SK-N-SH (cell line): Measurements from ENCODE around the gene MLX. TPM values are rescaled to one million over a fixed set of nuclear protein-coding genes. Genes with fewer than 3 reads are reported as not detected.

Experiments
- CTCF ChIA-PET: fragments of 300-600, 350-600 bp; formaldehyde crosslinking; extraction: SDS; loops from one replicate; lab custom pipeline; 2021; lab: Yijun Ruan, JAX
- POLR2A ChIA-PET: fragments of 350-600 bp; sonication (Branson Sonifier 250); formaldehyde crosslinking; extraction: SDS; loops from one replicate; lab custom pipeline; 2020; ENCODE audit warnings: antibody characterized with exemption, inconsistent platforms; lab: Yijun Ruan, JAX
- DNase-seq: peaks from one replicate; pipeline ENCODE4 v3.0.0; 2012
- H2AFZ ChIP-seq: fragments of 200-600 bp; sonication (generic); 2 replicates; pipeline ENCODE4 v1.8.1; 2016; ENCODE audit warnings: antibody characterized with exemption, mild to moderate bottlenecking, low read depth
- H3F3A ChIP-seq: fragments of 200-600 bp; sonication (generic); replicated peaks from 2 replicates; pipeline ENCODE3; 2016; ENCODE audit warnings: antibody characterized with exemption, mild to moderate bottlenecking; ENCODE audit not compliant: insufficient read depth
- H3K27ac ChIP-seq, 2 experiments: fragments of 200-500 bp in 1 of 2; fragments of 200-600 bp in 1 of 2; sonication (Bioruptor generic) in 1 of 2; sonication (generic), shearing (Covaris generic) in 1 of 2; 2 replicates each; pipeline versions ENCODE4 v1.5.1 to v1.6.1; 2014 to 2016; ENCODE audit warnings: low read depth in 2 of 2, inconsistent platforms in 1 of 2, low read length in 1 of 2, mild to moderate bottlenecking in 1 of 2, mixed read lengths in 1 of 2
- H3K27me3 ChIP-seq: fragments of 200-600 bp; sonication (generic), shearing (Covaris generic); 2 replicates; pipeline ENCODE4 v1.6.1; 2016; ENCODE audit warnings: mixed run types; ENCODE audit not compliant: insufficient read depth
- H3K36me3 ChIP-seq, 2 experiments: fragments of 200-500 bp in 1 of 2; fragments of 200-600 bp in 1 of 2; sonication (Bioruptor generic) in 1 of 2; sonication (generic) in 1 of 2; replicated peaks in 1 of 2; 2 replicates each; pipeline versions ENCODE3 to v1.5.1; 2014 to 2016; ENCODE audit warnings: low read length in 1 of 2, mild to moderate bottlenecking in 1 of 2; ENCODE audit not compliant: insufficient read depth in 2 of 2, control insufficient read depth in 1 of 2
- H3K4me1 ChIP-seq, 2 experiments: fragments of 200-500 bp in 1 of 2; fragments of 200-600 bp in 1 of 2; sonication (Bioruptor generic) in 1 of 2; sonication (generic), shearing (Covaris generic) in 1 of 2; 2 replicates each; pipeline versions ENCODE4 v1.5.1 to v1.6.1; 2014 to 2016; ENCODE audit warnings: low read depth in 1 of 2, low read length in 1 of 2, mixed run types in 1 of 2; ENCODE audit not compliant: insufficient read depth in 2 of 2, control insufficient read depth in 1 of 2
- H3K4me2 ChIP-seq: fragments of 200-600 bp; sonication (generic), shearing (Covaris generic); 2 replicates; pipeline ENCODE4 v1.6.1; 2017; ENCODE audit warnings: mixed run types
- H3K4me3 ChIP-seq, 2 experiments: fragments of 200-500 bp in 1 of 2; fragments of 200-600 bp in 1 of 2; sonication (Bioruptor generic) in 1 of 2; sonication (generic), shearing (Covaris generic) in 1 of 2; 2 replicates each; pipeline versions ENCODE4 v1.5.1 to v1.8.1; 2014 to 2016; ENCODE audit warnings: low read depth in 2 of 2, inconsistent platforms in 1 of 2, low read length in 1 of 2, mild to moderate bottlenecking in 1 of 2, mixed read lengths in 1 of 2, moderate library complexity in 1 of 2
- H3K79me2 ChIP-seq: fragments of 200-600 bp; sonication (generic); 2 replicates; pipeline ENCODE4 v1.8.1; 2017; ENCODE audit warnings: mild to moderate bottlenecking; ENCODE audit not compliant: insufficient read depth
- H3K9ac ChIP-seq: fragments of 200-600 bp; sonication (generic); 2 replicates; pipeline ENCODE4 v1.6.1; 2017; ENCODE audit warnings: mixed run types
- H3K9me2 ChIP-seq: fragments of 200-600 bp; sonication (generic); 2 replicates; pipeline ENCODE4 v1.6.1; 2017; ENCODE audit warnings: mixed run types
- H3K9me3 ChIP-seq: fragments of 200-600 bp; sonication (generic); 2 replicates; pipeline ENCODE4 v1.6.1; 2017; ENCODE audit warnings: mixed run types, mild to moderate bottlenecking, moderate library complexity
- H4K20me1 ChIP-seq: fragments of 200-600 bp; sonication (generic); 2 replicates; pipeline ENCODE4 v1.6.1; 2017; ENCODE audit warnings: mild to moderate bottlenecking, mixed run types; ENCODE audit not compliant: insufficient read depth
- EP300 ChIP-seq, 2 experiments: IDR thresholded peaks; 2 replicates each; pipeline versions ENCODE4 v1.4.0 to v1.6.1; 2012; ENCODE audit warnings: borderline replicate concordance in 1 of 2, low read depth in 1 of 2, low read length in 1 of 2
- EZH2phosphoT487 ChIP-seq: fragments of 200-600 bp; sonication (generic); IDR thresholded peaks from 2 replicates; pipeline ENCODE4 v1.6.1; 2017; ENCODE audit warnings: low read depth, mixed run types, mild to moderate bottlenecking, antibody characterized with exemption, moderate library complexity, borderline replicate concordance
- GABPA ChIP-seq: IDR thresholded peaks from 2 replicates; pipeline ENCODE4 v1.4.0; 2012; ENCODE audit warnings: low read depth, mild to moderate bottlenecking
- MXI1 ChIP-seq: IDR thresholded peaks from 2 replicates; pipeline ENCODE4 v1.6.1; 2012; ENCODE audit warnings: mild to moderate bottlenecking, low read depth, low read length, improper control_type of control experiment
- NFIC ChIP-seq: IDR thresholded peaks from 2 replicates; pipeline ENCODE4 v1.4.0; 2012; ENCODE audit warnings: borderline replicate concordance
- RCOR1 ChIP-seq: fragments of 150-350 bp; IDR thresholded peaks from 2 replicates; pipeline ENCODE4 v1.6.1; 2017; ENCODE audit warnings: antibody characterized with exemption, low read length
- TCF12 ChIP-seq: IDR thresholded peaks from 2 replicates; pipeline ENCODE4 v1.4.0; 2012
- TEAD4 ChIP-seq: IDR thresholded peaks from 2 replicates; pipeline ENCODE4 v1.4.0; 2012; ENCODE audit warnings: mild to moderate bottlenecking, borderline replicate concordance; ENCODE audit not compliant: insufficient read depth
- WGBS: methylation state at CpG from one replicate; pipeline ENCODE4 v1.1.6; 2017; ENCODE audit warnings: low lambda C conversion rate; 5-methylcytosine and 5-hydroxymethylcytosine counted together
- polyA plus RNA-seq, 3 experiments: library from polyadenylated mRNA; depleted of rRNA; stranded (reverse); fragments of >200 nt; gene quantifications; 2 replicates each; pipeline ENCODE4 v1.2.3, GENCODE V29; 2012
- TF ChIP-seq, protein P1 (sequence below): fragments of 150-350 bp; IDR thresholded peaks from 2 replicates; pipeline ENCODE4 v1.6.1; 2016; ENCODE audit warnings: mild to moderate bottlenecking, low read depth, low read length
- TF ChIP-seq, protein P2 (sequence below): IDR thresholded peaks from 2 replicates; pipeline ENCODE4 v1.4.0; 2012; ENCODE audit warnings: low read depth, borderline replicate concordance
- TF ChIP-seq, protein P3 (sequence below): fragments of 150-350 bp; IDR thresholded peaks from 2 replicates; pipeline ENCODE4 v1.6.1; 2017; ENCODE audit warnings: antibody characterized with exemption, low read length, low read depth, borderline replicate concordance

The MLX gene
- polyA plus RNA-seq, 1 of the 3 experiments (the other 2 are of a cell fraction) = 44.5 TPM

DNA sequence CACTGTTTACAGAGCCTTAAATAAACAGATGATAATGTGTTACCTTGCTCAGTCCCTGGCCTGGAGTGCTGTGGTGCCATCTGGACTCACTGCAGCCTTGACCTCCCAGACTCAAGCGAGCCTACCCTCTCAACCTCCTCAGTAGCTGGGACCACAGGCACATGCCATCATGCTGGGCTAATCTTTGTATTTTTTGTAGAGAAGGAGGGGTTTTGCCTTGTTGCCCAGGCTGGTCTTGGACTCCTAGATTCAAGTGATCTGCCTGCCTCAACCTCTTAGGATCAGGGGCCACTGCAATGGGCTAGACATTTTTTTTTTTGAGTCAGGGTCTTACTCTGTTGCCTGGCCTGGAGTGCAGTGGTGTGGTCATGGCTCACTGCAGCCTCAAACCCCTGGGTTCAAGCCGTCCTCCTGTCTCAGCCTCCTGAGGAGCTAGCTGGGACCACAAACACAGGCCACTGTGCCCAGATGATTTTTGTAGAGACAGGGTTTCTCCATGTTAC is 35.9 kb upstream of the MLX start:
- H3K4me2 ChIP-seq = no peak overlapping the region
- H3K36me3 ChIP-seq = no peaks in the 10 kb centered on the region
- H4K20me1 ChIP-seq = no peaks in the 10 kb centered on the region
- ChIA-PET CTCF (interaction anchor here (0.8 to 8.9 kb wide), 3 partner anchors 8 to 147 kb away, joined by 4 to 83 read pairs (median 4); partner anchors contain the start of gene PLEKHH3), POLR2A (interaction anchor here (0.7 kb wide), 1 partner anchor 222 kb away, joined by 3 read pairs; no protein-coding TSS in a partner anchor)
- TF ChIP-seq GABPA (no peak), MXI1 (no peak), EZH2phosphoT487 (no peak), NFIC (no peak), TEAD4 (no peak), RCOR1 (no peak), TCF12 (no peak), EP300 (IDR thresholded peaks at IDR 0.05; ENCODE audit: borderline replicate concordance in 1 of 2, low read depth in 1 of 2, low read length in 1 of 2) (no peak)
- TF ChIP-seq, protein P1, sequence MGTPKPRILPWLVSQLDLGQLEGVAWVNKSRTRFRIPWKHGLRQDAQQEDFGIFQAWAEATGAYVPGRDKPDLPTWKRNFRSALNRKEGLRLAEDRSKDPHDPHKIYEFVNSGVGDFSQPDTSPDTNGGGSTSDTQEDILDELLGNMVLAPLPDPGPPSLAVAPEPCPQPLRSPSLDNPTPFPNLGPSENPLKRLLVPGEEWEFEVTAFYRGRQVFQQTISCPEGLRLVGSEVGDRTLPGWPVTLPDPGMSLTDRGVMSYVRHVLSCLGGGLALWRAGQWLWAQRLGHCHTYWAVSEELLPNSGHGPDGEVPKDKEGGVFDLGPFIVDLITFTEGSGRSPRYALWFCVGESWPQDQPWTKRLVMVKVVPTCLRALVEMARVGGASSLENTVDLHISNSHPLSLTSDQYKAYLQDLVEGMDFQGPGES = no peak
- TF ChIP-seq, protein P2, sequence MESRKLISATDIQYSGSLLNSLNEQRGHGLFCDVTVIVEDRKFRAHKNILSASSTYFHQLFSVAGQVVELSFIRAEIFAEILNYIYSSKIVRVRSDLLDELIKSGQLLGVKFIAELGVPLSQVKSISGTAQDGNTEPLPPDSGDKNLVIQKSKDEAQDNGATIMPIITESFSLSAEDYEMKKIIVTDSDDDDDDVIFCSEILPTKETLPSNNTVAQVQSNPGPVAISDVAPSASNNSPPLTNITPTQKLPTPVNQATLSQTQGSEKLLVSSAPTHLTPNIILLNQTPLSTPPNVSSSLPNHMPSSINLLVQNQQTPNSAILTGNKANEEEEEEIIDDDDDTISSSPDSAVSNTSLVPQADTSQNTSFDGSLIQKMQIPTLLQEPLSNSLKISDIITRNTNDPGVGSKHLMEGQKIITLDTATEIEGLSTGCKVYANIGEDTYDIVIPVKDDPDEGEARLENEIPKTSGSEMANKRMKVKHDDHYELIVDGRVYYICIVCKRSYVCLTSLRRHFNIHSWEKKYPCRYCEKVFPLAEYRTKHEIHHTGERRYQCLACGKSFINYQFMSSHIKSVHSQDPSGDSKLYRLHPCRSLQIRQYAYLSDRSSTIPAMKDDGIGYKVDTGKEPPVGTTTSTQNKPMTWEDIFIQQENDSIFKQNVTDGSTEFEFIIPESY = no peak
- TF ChIP-seq, protein P3, sequence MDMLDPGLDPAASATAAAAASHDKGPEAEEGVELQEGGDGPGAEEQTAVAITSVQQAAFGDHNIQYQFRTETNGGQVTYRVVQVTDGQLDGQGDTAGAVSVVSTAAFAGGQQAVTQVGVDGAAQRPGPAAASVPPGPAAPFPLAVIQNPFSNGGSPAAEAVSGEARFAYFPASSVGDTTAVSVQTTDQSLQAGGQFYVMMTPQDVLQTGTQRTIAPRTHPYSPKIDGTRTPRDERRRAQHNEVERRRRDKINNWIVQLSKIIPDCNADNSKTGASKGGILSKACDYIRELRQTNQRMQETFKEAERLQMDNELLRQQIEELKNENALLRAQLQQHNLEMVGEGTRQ = no peak
- no peak overlapping the region for H2AFZ ChIP-seq
- H3K27ac ChIP-seq = no peak overlapping the region
- no peak overlapping the region for H3K9ac ChIP-seq
- WGBS = 86% methylated on average over 2 of the region's 2 CpGs
- H3K9me3 ChIP-seq = no peaks in the 10 kb centered on the region
- H3K9me2 ChIP-seq = no peaks in the 10 kb centered on the region
- no peaks in the 10 kb centered on the region for H3K27me3 ChIP-seq
- peaks cover 3 to 9% of the 10 kb centered on the region in 2 experiments; a peak in 2 of 4 replicates for H3K4me1 ChIP-seq
- H3K79me2 ChIP-seq = no peaks in the 10 kb centered on the region
- no peak for DNase-seq
- H3K4me3 ChIP-seq = no peak overlapping the region
- H3F3A ChIP-seq = peaks cover 18% of the 10 kb centered on the region
